ENCODE measurements around the gene GRID2. TPM values are rescaled to one million over a fixed set of nuclear protein-coding genes. Genes with fewer than 3 reads are reported as not detected.

The GRID2 gene
- polyA plus RNA-seq, 1 of the 3 experiments (the other 2 are of a cell fraction), result not detected

- H3K4me2 ChIP-seq, result no peak overlapping the region
- no peaks in the 10 kb centered on the region for H3K36me3 ChIP-seq (replicated peaks in 1 of 2; ENCODE audit: control insufficient read depth in 1 of 2, insufficient read depth in 2 of 2, low read length in 1 of 2)
- POLR2A ChIA-PET, result no interaction called here
- H3K9ac ChIP-seq, result no peak overlapping the region
- H3K27me3 ChIP-seq (ENCODE audit: insufficient read depth), result no peaks in the 10 kb centered on the region
- no peaks in the 10 kb centered on the region for H3K9me3 ChIP-seq
- H3K27ac ChIP-seq (ENCODE audit: low read depth in 2 of 2, low read length in 1 of 2), result no peak overlapping the region
- H3K4me1 ChIP-seq (ENCODE audit: control insufficient read depth in 1 of 2, insufficient read depth in 2 of 2, low read depth in 1 of 2, low read length in 1 of 2), result no peaks in the 10 kb centered on the region
- H2AFZ ChIP-seq (ENCODE audit: low read depth), result no peak overlapping the region
- no peaks in the 10 kb centered on the region for H3F3A ChIP-seq (replicated peaks; ENCODE audit: insufficient read depth)
- CTCF ChIA-PET, result no interaction called here
- no peak for TF ChIP-seq YY1 (IDR thresholded peaks at IDR 0.05; ENCODE audit: low read depth)
- no peak for TF ChIP-seq EZH2phosphoT487 (IDR thresholded peaks at IDR 0.05; ENCODE audit: borderline replicate concordance, low read depth)
- no peak for TF ChIP-seq POLR2AphosphoS5 (IDR thresholded peaks at IDR 0.05; ENCODE audit: low read depth, low read length)
- no peak for TF ChIP-seq MXI1 (IDR thresholded peaks at IDR 0.05; ENCODE audit: low read depth, low read length)
- no peak for TF ChIP-seq RXRA (IDR thresholded peaks at IDR 0.05; ENCODE audit: borderline replicate concordance, low read depth)
- no peak for TF ChIP-seq RCOR1 (IDR thresholded peaks at IDR 0.05; ENCODE audit: low read length)
- no peak for TF ChIP-seq NRF1 (IDR thresholded peaks at IDR 0.05; ENCODE audit: low read depth, low read length)
- TF ChIP-seq FOXJ3 (CRISPR knock-in tag; IDR thresholded peaks at IDR 0.05), result no peak
- TF ChIP-seq IRF3 (IDR thresholded peaks at IDR 0.05; ENCODE audit: low read depth, low read length), result no peak
- no peak for TF ChIP-seq RFX5 (IDR thresholded peaks at IDR 0.05; ENCODE audit: low read length)
- TF ChIP-seq PBX3 (IDR thresholded peaks at IDR 0.05), result no peak
- TF ChIP-seq ELF1 (IDR thresholded peaks at IDR 0.05), result no peak
- no peak for TF ChIP-seq TCF12 (IDR thresholded peaks at IDR 0.05)
- no peak for TF ChIP-seq EP300 (IDR thresholded peaks at IDR 0.05; ENCODE audit: borderline replicate concordance in 1 of 2, low read depth in 1 of 2, low read length in 1 of 2)
- no peak for TF ChIP-seq RAD21 (IDR thresholded peaks at IDR 0.05; ENCODE audit: low read length)
- no peak for TF ChIP-seq SMC3 (IDR thresholded peaks at IDR 0.05; ENCODE audit: low read depth, low read length)
- no peak for TF ChIP-seq CHD2 (IDR thresholded peaks at IDR 0.05; ENCODE audit: low read length, partially characterized antibody)
- TF ChIP-seq USF1 (IDR thresholded peaks at IDR 0.05; ENCODE audit: borderline replicate concordance, low read depth), result no peak
- TF ChIP-seq CTCF (IDR thresholded peaks at IDR 0.05), result no peak
- no peaks in the 10 kb centered on the region for H3K9me2 ChIP-seq
- no peak overlapping the region for H3K4me3 ChIP-seq (ENCODE audit: low read depth in 2 of 2, low read length in 1 of 2)
- 74% methylated on average over 3 of the region's 3 CpGs for WGBS (ENCODE audit: low lambda C conversion rate)
- H4K20me1 ChIP-seq (ENCODE audit: insufficient read depth), result no peaks in the 10 kb centered on the region
- no peaks in the 10 kb centered on the region for H3K79me2 ChIP-seq (ENCODE audit: insufficient read depth)
- DNase-seq, result no peak
Measured at GRCh38 chr4:93469560-93469959, 1165.8 kb downstream of the GRID2 start.

Measured in SK-N-SH (cell line).